KMS-11 (cell line): ENCODE measurements around the gene LRRC4.

Experiments
- H2AFZ ChIP-seq: fragments of 200-600 bp; sonication (generic); 2 replicates; pipeline ENCODE4 v1.6.1; 2016; ENCODE audit warnings: antibody characterized with exemption, mixed run types, low read depth
- H3K27ac ChIP-seq: fragments of 200-600 bp; sonication (generic); 2 replicates; pipeline ENCODE4 v1.6.1; 2016; ENCODE audit warnings: mild to moderate bottlenecking, mixed run types
- H3K27me3 ChIP-seq: fragments of 200-600 bp; sonication (generic); 2 replicates; pipeline ENCODE4 v1.6.1; 2017; ENCODE audit warnings: mild to moderate bottlenecking, low read depth, mixed run types, moderate library complexity; ENCODE audit not compliant: insufficient read depth
- H3K36me3 ChIP-seq: fragments of 200-600 bp; sonication (generic); 2 replicates; pipeline ENCODE4 v1.6.1; 2017; ENCODE audit warnings: mild to moderate bottlenecking, mixed run types; ENCODE audit not compliant: insufficient read depth
- H3K4me1 ChIP-seq: fragments of 200-600 bp; sonication (generic); 2 replicates; pipeline ENCODE4 v1.6.1; 2016; ENCODE audit warnings: mild to moderate bottlenecking, low read depth, mixed run types; ENCODE audit not compliant: poor library complexity, severe bottlenecking
- H3K4me2 ChIP-seq: fragments of 200-600 bp; sonication (generic); 2 replicates; pipeline ENCODE4 v1.7.0; 2016; ENCODE audit warnings: mild to moderate bottlenecking, mixed run types
- H3K4me3 ChIP-seq: fragments of 200-600 bp; sonication (generic); IDR thresholded peaks from 2 replicates; pipeline ENCODE4 v1.6.1; 2017; ENCODE audit warnings: low read depth, low read length, mixed read lengths; ENCODE audit not compliant: insufficient read depth
- H3K79me2 ChIP-seq: fragments of 200-600 bp; sonication (generic); 2 replicates; pipeline ENCODE4 v1.6.1; 2016; ENCODE audit warnings: low read depth, mixed run types; ENCODE audit not compliant: insufficient read depth
- H3K9ac ChIP-seq: fragments of 200-600 bp; sonication (generic); 2 replicates; pipeline ENCODE4 v1.6.1; 2016; ENCODE audit warnings: mild to moderate bottlenecking, mixed run types
- H4K20me1 ChIP-seq: fragments of 200-600 bp; sonication (generic); 2 replicates; pipeline ENCODE4 v1.6.1; 2016; ENCODE audit warnings: mild to moderate bottlenecking, mixed run types; ENCODE audit not compliant: insufficient read depth
- TF ChIP-seq, protein P1 (sequence below): fragments of 200-600 bp; sonication (generic); conservative IDR thresholded peaks from 2 replicates; pipeline ENCODE4 v1.6.1; 2017; ENCODE audit warnings: low read depth, mild to moderate bottlenecking, antibody characterized with exemption, low read length, moderate library complexity, mixed read lengths

Gene LRRC4

DNA sequence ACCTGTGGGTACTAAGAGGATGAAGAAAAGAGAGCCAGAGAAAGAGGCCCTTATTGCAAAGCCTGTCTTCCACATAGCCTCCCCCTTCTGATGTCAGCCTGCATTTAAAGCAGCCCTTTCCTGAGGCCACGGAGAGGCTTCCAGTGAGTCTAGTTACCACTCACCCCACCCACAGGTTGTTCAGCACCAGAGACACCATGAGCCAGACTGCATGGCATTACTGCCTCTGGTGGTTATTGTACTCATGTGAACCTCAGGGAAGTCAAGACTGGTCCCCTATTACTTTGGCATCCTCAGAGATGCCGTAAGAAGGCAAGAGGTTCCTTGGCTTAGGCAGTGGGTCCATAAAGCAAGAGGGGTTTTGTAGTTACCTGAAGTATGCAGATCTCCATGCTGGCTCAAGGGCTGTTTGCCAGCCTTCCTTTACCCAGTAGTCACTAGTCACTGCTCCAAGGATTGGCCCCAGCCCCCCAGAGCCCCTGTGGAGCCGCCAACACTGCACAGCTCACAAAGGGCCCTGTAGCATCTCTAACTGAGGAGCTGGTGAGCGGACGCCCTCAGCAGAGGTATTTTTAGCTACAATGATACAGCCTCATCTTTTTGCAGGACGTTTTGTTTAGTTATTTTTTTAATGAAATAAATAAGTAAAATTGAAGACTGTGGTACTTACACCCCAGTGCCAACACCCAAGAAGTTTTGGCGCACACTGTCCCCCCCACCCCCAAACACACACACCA lies 20.7 kb downstream of the LRRC4 start:
- H3K9ac ChIP-seq: no peak overlapping the region
- H2AFZ ChIP-seq: no peak overlapping the region
- no peaks in the 10 kb centered on the region for H3K79me2 ChIP-seq
- TF ChIP-seq, protein P1, sequence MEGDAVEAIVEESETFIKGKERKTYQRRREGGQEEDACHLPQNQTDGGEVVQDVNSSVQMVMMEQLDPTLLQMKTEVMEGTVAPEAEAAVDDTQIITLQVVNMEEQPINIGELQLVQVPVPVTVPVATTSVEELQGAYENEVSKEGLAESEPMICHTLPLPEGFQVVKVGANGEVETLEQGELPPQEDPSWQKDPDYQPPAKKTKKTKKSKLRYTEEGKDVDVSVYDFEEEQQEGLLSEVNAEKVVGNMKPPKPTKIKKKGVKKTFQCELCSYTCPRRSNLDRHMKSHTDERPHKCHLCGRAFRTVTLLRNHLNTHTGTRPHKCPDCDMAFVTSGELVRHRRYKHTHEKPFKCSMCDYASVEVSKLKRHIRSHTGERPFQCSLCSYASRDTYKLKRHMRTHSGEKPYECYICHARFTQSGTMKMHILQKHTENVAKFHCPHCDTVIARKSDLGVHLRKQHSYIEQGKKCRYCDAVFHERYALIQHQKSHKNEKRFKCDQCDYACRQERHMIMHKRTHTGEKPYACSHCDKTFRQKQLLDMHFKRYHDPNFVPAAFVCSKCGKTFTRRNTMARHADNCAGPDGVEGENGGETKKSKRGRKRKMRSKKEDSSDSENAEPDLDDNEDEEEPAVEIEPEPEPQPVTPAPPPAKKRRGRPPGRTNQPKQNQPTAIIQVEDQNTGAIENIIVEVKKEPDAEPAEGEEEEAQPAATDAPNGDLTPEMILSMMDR: no peak
- H3K27me3 ChIP-seq: no peaks in the 10 kb centered on the region
- no peak overlapping the region for H3K27ac ChIP-seq
- no peaks in the 10 kb centered on the region for H3K4me1 ChIP-seq
- no peaks in the 10 kb centered on the region for H4K20me1 ChIP-seq
- no peaks in the 10 kb centered on the region for H3K36me3 ChIP-seq
- no peak overlapping the region for H3K4me2 ChIP-seq
- H3K4me3 ChIP-seq: no peak overlapping the region

DNA sequence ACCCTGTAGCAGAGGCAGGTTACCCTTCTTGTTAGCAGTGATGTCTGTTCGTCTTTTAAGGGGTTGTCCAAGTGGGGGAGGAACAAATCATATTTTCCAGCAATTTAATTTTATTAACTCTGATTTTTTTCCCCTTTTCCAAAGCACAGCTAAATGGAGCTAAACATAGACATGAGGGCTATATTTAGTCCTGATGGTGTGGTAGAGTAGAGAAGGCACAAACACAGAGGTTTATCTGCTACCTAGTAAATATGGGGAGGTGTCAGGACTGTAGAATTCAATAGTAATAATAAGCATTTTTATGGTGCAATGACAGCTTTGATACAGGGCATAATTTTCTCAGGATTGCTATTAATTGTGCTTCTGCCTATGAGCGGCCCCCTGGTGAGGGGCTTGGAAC lies 22.5 kb downstream of the LRRC4 start:
- no peaks in the 10 kb centered on the region for H3K79me2 ChIP-seq
- H3K36me3 ChIP-seq: no peaks in the 10 kb centered on the region
- H3K9ac ChIP-seq: no peak overlapping the region
- H4K20me1 ChIP-seq: no peaks in the 10 kb centered on the region
- peaks cover 2% of the 10 kb centered on the region for H3K4me1 ChIP-seq
- no peak overlapping the region for H3K4me2 ChIP-seq
- TF ChIP-seq, protein P1: no peak
- H3K27ac ChIP-seq: no peak overlapping the region
- H2AFZ ChIP-seq: no peak overlapping the region
- H3K4me3 ChIP-seq: no peak overlapping the region
- H3K27me3 ChIP-seq: no peaks in the 10 kb centered on the region

DNA sequence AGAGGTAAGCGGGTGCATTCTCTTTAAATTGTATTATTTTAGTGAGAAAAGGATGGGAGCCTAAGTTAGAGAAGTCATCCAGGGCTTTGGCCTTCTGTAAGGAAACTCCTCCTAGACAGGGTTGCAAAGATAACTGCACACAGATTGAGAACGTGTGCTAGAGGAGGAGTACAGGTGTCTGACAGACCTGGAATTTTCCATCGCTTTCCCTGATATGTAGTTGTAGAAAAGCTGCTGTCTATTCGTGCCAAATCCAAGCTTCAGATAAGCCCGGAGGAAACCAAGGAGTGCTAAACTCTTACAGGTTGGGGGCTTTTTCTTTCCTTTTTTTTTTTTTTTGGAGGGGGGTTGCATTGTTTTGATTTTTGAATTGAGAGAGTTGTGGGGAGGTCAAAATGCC lies 23.1 kb downstream of the LRRC4 start:
- H3K4me1 ChIP-seq: peaks cover 8% of the 10 kb centered on the region
- no peaks in the 10 kb centered on the region for H3K79me2 ChIP-seq
- H3K36me3 ChIP-seq: no peaks in the 10 kb centered on the region
- H3K9ac ChIP-seq: no peak overlapping the region
- no peak overlapping the region for H2AFZ ChIP-seq
- TF ChIP-seq, protein P1: no peak
- H3K4me2 ChIP-seq: no peak overlapping the region
- H3K27ac ChIP-seq: no peak overlapping the region
- H4K20me1 ChIP-seq: no peaks in the 10 kb centered on the region
- H3K27me3 ChIP-seq: no peaks in the 10 kb centered on the region
- no peak overlapping the region for H3K4me3 ChIP-seq

DNA sequence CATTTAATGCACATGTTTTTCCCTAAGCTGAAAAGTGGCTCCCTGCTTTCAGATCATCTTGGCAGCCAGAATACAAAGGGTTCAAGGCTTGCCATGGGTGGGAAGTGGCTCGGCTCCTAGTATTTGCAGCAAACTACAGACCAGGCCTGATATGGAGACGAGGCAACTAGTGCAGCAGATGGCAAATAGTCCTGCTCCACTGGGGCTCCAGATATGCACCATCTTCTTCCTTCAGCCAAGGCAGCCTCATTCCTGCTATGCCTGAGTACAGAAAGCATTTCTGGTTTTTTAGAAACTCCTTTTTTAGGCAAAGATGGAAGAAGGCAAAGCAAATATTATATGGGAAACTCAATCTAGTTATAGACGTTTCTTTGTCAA lies 23.9 kb downstream of the LRRC4 start:
- Histone ChIP-seq H4K20me1 (peaks cover 2% of the 10 kb centered on the region; the same call in 1 of the 2 replicates), H3K27me3 (no peaks in the 10 kb centered on the region), H3K36me3 (no peaks in the 10 kb centered on the region), H3K27ac (no peak overlapping the region), H3K4me2 (no peak overlapping the region), H3K4me1 (peaks cover 16% of the 10 kb centered on the region), H2AFZ (no peak overlapping the region), H3K9ac (no peak overlapping the region), H3K79me2 (no peaks in the 10 kb centered on the region), H3K4me3 (no peak overlapping the region)
- TF ChIP-seq, protein P1: no peak
